ENCODE results near the gene SF3B5.
"Not testable (repeated sequence)": the region's sequence is repeated elsewhere in the genome, so short reads cannot be mapped to it uniquely, and the experiment has no call there.

The SF3B5 gene

GRCh38 chr6:144063744-144064401 is 31.5 kb downstream of the SF3B5 start:
- peak overlapping the region; percentile 86 for H3K4me3 Mint-ChIP-seq
- no peaks in the 10 kb centered on the region for H3K36me3 Mint-ChIP-seq (ENCODE audit: low read depth)
- peak overlapping the region; percentile 92 for H3K27ac Mint-ChIP-seq
- peaks cover 47% of the 10 kb centered on the region for H3K4me1 Mint-ChIP-seq (ENCODE audit: low read depth)
- peaks cover 4% of the 10 kb centered on the region for H3K27me3 Mint-ChIP-seq
- H3K9me3 Mint-ChIP-seq: no peaks in the 10 kb centered on the region
- peak; percentile 90 for DNase-seq

GRCh38 chr6:144063246-144063743 is 32.1 kb downstream of the SF3B5 start:
- DNase-seq: no peak
- peaks cover 44% of the 10 kb centered on the region for H3K4me1 Mint-ChIP-seq (ENCODE audit: low read depth)

DNA sequence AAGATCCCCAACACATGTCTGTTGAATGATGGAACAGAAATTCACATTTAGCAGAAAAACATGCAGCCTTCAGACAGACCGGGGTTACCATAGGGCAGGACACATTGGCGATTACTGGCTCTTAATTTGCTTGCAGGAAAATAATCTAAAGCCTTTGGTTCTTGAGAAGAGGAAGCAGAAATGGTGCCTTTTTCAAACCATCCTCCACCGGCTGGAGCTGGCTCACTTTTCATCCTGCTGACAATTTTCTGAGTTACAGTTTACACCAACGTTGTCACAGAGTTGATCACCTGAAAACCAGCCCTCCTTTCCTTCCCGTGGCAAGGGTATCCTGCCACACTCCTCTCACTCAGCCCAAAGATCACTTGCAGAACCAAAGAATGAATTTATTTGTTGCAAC is 32.6 kb downstream of the SF3B5 start:
- H3K4me1 Mint-ChIP-seq (ENCODE audit: low read depth): peaks cover 41% of the 10 kb centered on the region

More at GRCh38 chr6:144063246-144063743, 32.1 kb downstream of the SF3B5 start:
- Mint-ChIP-seq H3K36me3 (ENCODE audit: low read depth) (no peaks in the 10 kb centered on the region), H3K4me3 (peak overlapping the region; percentile 86), H3K9me3 (no peaks in the 10 kb centered on the region), H3K27me3 (peaks cover 4% of the 10 kb centered on the region), H3K27ac (peak overlapping the region; percentile 92)

GRCh38 chr6:144059139-144059538 is 36.2 kb downstream of the SF3B5 start:
- Mint-ChIP-seq H3K4me3 (no peak overlapping the region), H3K27me3 (peaks cover 4% of the 10 kb centered on the region)

More for the DNA sequence above, 32.6 kb downstream of the SF3B5 start:
- no peak for DNase-seq
- no peaks in the 10 kb centered on the region for H3K36me3 Mint-ChIP-seq (ENCODE audit: low read depth)
- no peaks in the 10 kb centered on the region for H3K9me3 Mint-ChIP-seq
- no peak overlapping the region for H3K27ac Mint-ChIP-seq
- H3K27me3 Mint-ChIP-seq: peaks cover 4% of the 10 kb centered on the region
- H3K4me3 Mint-ChIP-seq: peak overlapping the region; percentile 86

DNA sequence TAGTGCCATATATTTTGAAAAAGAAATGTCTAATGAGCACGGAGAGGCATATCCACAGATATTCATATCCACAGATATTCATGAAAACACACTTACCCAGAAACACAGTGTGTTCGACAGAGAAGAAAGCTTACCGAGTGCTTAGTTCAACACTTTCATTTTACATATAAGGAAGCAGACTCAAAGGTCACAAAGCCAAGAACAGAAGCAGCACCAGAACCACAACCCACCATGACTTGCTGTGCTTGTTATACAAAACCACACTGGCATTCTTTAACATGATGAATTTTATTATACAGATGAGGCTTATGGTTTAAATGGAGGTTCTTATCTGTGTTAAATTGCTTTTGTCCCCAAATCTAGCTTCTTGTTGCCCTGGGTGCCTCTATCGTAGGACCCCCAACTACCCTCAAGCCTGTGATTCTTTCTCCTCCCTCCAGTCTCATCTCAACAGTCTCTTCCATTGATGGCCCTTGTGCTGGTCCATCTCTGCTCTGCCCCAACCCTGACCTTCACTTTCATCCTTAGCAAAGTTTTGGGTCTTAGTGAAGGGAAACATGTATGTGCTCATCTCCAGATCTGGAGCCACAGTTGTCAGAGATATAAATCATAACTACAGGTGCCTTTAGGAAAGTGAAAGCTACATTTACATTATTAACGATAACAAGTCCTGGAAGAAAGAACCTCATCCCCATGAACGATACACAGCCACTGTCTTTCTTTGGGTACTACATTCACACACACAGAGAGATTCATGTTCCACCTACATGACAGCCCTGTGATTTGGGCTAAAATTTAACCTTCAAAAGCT is 40.0 kb downstream of the SF3B5 start:
- H3K36me3 Mint-ChIP-seq (ENCODE audit: low read depth): no peaks in the 10 kb centered on the region
- no peaks in the 10 kb centered on the region for H3K27me3 Mint-ChIP-seq
- DNase-seq: no peak
- H3K4me3 Mint-ChIP-seq: peak overlapping the region; percentile 75
- peak overlapping the region; percentile 94 for H3K27ac Mint-ChIP-seq
- H3K4me1 Mint-ChIP-seq (ENCODE audit: low read depth): peaks cover 41% of the 10 kb centered on the region
- no peaks in the 10 kb centered on the region for H3K9me3 Mint-ChIP-seq

More at GRCh38 chr6:144059139-144059538, 36.2 kb downstream of the SF3B5 start:
- no peak overlapping the region for H3K27ac Mint-ChIP-seq
- peaks cover 43% of the 10 kb centered on the region for H3K4me1 Mint-ChIP-seq (ENCODE audit: low read depth)
- H3K36me3 Mint-ChIP-seq (ENCODE audit: low read depth): no peaks in the 10 kb centered on the region
- H3K9me3 Mint-ChIP-seq: no peaks in the 10 kb centered on the region
- DNase-seq: no peak

DNA sequence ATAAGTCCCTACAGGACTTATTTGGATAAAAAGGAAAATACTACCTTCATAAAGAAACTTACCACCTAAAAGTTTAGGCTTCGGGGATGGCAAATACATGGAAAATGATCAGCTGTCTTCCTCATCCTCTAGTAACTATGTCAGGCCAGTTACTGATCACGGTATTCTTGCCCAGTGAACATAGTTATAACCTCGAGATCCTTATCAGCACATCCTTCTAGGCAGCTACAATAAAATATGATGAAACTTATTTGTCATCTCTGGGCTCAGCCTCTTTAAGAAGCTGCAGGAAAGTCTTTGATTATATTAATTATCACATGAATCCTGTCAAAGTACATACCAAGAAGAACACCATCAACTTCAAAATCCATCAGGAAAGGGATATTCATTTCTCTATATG is 41.8 kb downstream of the SF3B5 start:
- H3K36me3 Mint-ChIP-seq (ENCODE audit: low read depth): no peaks in the 10 kb centered on the region

DNA sequence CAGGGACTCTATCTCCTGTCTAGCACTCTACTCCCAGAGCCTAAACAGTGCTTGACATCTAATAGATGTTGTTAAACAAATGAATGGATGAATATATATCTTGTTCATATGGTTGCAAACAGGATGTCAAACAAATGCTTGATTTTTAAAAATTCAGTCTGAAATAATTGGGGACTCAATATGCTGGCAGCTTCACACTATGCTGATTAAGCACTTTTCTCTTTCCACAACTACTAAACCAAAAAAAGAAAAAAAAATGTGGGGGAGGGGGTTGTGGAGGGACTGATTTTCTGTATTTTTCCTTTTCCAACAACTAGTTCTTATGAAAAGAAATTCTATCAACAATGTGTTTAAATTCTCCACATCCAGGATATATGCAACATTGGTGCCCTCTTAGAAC is 42.9 kb downstream of the SF3B5 start:
- Mint-ChIP-seq H3K27me3 (no peaks in the 10 kb centered on the region), H3K4me3 (no peak overlapping the region), H3K36me3 (ENCODE audit: low read depth) (no peaks in the 10 kb centered on the region), H3K4me1 (ENCODE audit: low read depth) (peaks cover 40% of the 10 kb centered on the region), H3K9me3 (no peaks in the 10 kb centered on the region), H3K27ac (no peak overlapping the region)
- no peak for DNase-seq

More for the DNA sequence above, 41.8 kb downstream of the SF3B5 start:
- Mint-ChIP-seq H3K27ac (no peak overlapping the region), H3K9me3 (no peaks in the 10 kb centered on the region), H3K4me3 (no peak overlapping the region), H3K4me1 (ENCODE audit: low read depth) (peaks cover 41% of the 10 kb centered on the region), H3K27me3 (no peaks in the 10 kb centered on the region)
- DNase-seq: no peak

- no peaks in the 10 kb centered on the region for H3K9me3 Mint-ChIP-seq
- H3K27ac Mint-ChIP-seq: no peak overlapping the region
- no peak for DNase-seq
- no peaks in the 10 kb centered on the region for H3K27me3 Mint-ChIP-seq
- no peaks in the 10 kb centered on the region for H3K36me3 Mint-ChIP-seq (ENCODE audit: low read depth)
- no peak overlapping the region for H3K4me3 Mint-ChIP-seq
- peaks cover 16% of the 10 kb centered on the region for H3K4me1 Mint-ChIP-seq (ENCODE audit: low read depth)
Measured at GRCh38 chr6:144049386-144049785, 46.0 kb downstream of the SF3B5 start.

- Mint-ChIP-seq H3K4me1 (ENCODE audit: low read depth) (peaks cover 5% of the 10 kb centered on the region), H3K4me3 (no peak overlapping the region), H3K9me3 (no peaks in the 10 kb centered on the region), H3K36me3 (ENCODE audit: low read depth) (no peaks in the 10 kb centered on the region), H3K27ac (no peak overlapping the region), H3K27me3 (no peaks in the 10 kb centered on the region)
- DNase-seq: no peak
Measured at GRCh38 chr6:144047688-144048087, 47.7 kb downstream of the SF3B5 start.

GRCh38 chr6:144046672-144047071 is 48.7 kb downstream of the SF3B5 start:
- DNase-seq; H3K36me3 Mint-ChIP-seq (ENCODE audit: low read depth); H3K27me3 Mint-ChIP-seq; H3K4me3 Mint-ChIP-seq; H3K27ac Mint-ChIP-seq; H3K9me3 Mint-ChIP-seq; H3K4me1 Mint-ChIP-seq (ENCODE audit: low read depth): not testable (repeated sequence)

DNA sequence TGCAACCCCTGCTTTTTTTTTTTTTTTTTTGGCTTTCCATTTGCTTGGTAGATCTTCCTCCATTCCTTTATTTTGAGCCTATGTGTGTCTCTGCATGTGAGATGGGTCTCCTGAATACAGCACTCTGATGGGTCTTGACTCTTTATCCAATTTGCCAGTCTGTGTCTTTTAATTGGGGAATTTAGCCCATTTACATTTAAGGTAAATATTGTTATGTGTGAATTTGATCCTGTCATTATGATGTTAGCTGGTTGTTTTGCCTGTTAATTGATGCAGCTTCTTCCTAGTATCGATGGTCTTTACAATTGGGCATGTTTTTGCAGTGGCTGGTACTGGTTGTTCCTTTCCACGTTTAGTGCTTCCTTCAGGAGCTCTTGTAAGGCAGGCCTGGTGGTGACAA is 50.4 kb downstream of the SF3B5 start:
- not testable (repeated sequence) for H3K27me3 Mint-ChIP-seq; DNase-seq; H3K27ac Mint-ChIP-seq; H3K9me3 Mint-ChIP-seq; H3K4me1 Mint-ChIP-seq (ENCODE audit: low read depth); H3K36me3 Mint-ChIP-seq (ENCODE audit: low read depth); H3K4me3 Mint-ChIP-seq

All from activated T-cell treated with anti-CD3 and anti-CD28 coated beads, Interleukin-2, amount 50 U/mL, for 24 hours (primary cell).